IgD-negative memory B cell (primary cell): ENCODE measurements around the gene RASGRP3. TPM values are rescaled to one million over a fixed set of nuclear protein-coding genes. Genes with fewer than 3 reads are reported as not detected.

ENCODE experiments used
- H3K27ac Mint-ChIP-seq, 3 donors: one replicate each; pipeline ENCODE4 v1.8.0; 2020 to 2022; ENCODE audit warnings: mild to moderate bottlenecking in 3 of 3, mixed read lengths in 3 of 3, moderate library complexity in 1 of 3
- H3K27me3 Mint-ChIP-seq: one replicate; pipeline ENCODE4 v1.8.0; 2021; ENCODE audit warnings: mixed read lengths
- H3K36me3 Mint-ChIP-seq: one replicate; pipeline ENCODE4 v1.8.0; 2020; ENCODE audit warnings: mild to moderate bottlenecking, mixed read lengths
- H3K4me1 Mint-ChIP-seq, 3 donors: one replicate each; pipeline ENCODE4 v1.8.0; 2020 to 2022; ENCODE audit warnings: mixed read lengths in 3 of 3, mild to moderate bottlenecking in 1 of 3
- H3K4me3 Mint-ChIP-seq, 4 donors: one replicate each; pipeline ENCODE4 v1.8.0; 2020 to 2022; ENCODE audit warnings: mild to moderate bottlenecking in 4 of 4, mixed read lengths in 4 of 4, moderate library complexity in 3 of 4
- H3K9me3 Mint-ChIP-seq, 3 donors: one replicate each; pipeline ENCODE4 v1.8.0; 2020 to 2021; ENCODE audit warnings: mixed read lengths in 3 of 3, mild to moderate bottlenecking in 1 of 3
- polyA plus RNA-seq: library from polyadenylated mRNA; unstranded; fragments of 300-500 nt; fragmentation: Illumina TruSeq; gene quantifications from one replicate; pipeline ENCODE4 v1.2.3, GENCODE V29; 2021

Gene RASGRP3
- polyA plus RNA-seq, 1 donor from 2014 or later: 82.4 TPM

- Mint-ChIP-seq H3K36me3 (peaks cover 6% of the 10 kb centered on the region), H3K4me3 (no peak overlapping the region), H3K4me1 (peaks cover 11 to 13% (median 12%) of the 10 kb centered on the region in 3 donors), H3K27ac (peak overlapping the region in 1 of 3 donors; percentile 18), H3K27me3 (no peaks in the 10 kb centered on the region), H3K9me3 (no peaks in the 10 kb centered on the region)
Observed at GRCh38 chr2:33583194-33583938, 106.9 kb downstream of the RASGRP3 start.

DNA sequence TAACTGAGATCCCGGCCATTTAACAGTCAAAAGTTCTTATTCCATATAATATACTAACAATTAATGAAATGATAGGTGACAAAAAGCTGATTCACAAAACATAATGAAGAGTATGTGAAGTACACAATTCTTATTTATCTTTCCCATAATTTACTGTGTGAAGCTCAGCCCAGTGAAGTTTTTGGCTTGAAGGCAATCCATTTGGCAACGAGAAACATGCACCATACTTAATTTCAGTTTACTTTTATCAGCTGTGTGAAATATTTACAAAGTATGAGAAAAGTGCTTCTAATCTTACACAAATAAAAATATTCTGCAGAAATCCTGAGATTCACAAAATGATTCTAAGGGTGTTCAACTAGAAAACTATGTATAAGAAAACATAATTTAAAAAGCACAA is 110.3 kb downstream of the RASGRP3 start:
- Mint-ChIP-seq H3K36me3 (peaks cover 6% of the 10 kb centered on the region), H3K4me3 (no peak overlapping the region), H3K4me1 (peaks cover 7 to 11% (median 8%) of the 10 kb centered on the region in 3 donors), H3K27me3 (no peaks in the 10 kb centered on the region), H3K9me3 (no peaks in the 10 kb centered on the region), H3K27ac (peak overlapping the region in 1 of 3 donors; percentile 46)

GRCh38 chr2:33588232-33588631 is 111.8 kb downstream of the RASGRP3 start:
- Mint-ChIP-seq H3K27ac (no peak overlapping the region), H3K9me3 (no peaks in the 10 kb centered on the region), H3K27me3 (no peaks in the 10 kb centered on the region), H3K4me3 (no peak overlapping the region), H3K4me1 (peaks cover 1 to 9% (median 3%) of the 10 kb centered on the region in 3 donors), H3K36me3 (peaks cover 6% of the 10 kb centered on the region)

GRCh38 chr2:33589444-33589843 is 113.0 kb downstream of the RASGRP3 start:
- Mint-ChIP-seq H3K9me3 (no peaks in the 10 kb centered on the region), H3K27ac (no peak overlapping the region), H3K36me3 (peaks cover 7% of the 10 kb centered on the region), H3K27me3 (no peaks in the 10 kb centered on the region), H3K4me1 (peaks cover 3 to 6% (median 5%) of the 10 kb centered on the region in 3 donors), H3K4me3 (no peak overlapping the region)

- peak overlapping the region in 1 of 4 donors; percentile 17 for H3K4me3 Mint-ChIP-seq
- no peaks in the 10 kb centered on the region for H3K27me3 Mint-ChIP-seq
- H3K36me3 Mint-ChIP-seq: peaks cover 9% of the 10 kb centered on the region
- peak overlapping the region in 1 of 3 donors; percentile 7 for H3K27ac Mint-ChIP-seq
- H3K9me3 Mint-ChIP-seq: no peaks in the 10 kb centered on the region
- H3K4me1 Mint-ChIP-seq: peaks cover 25 to 35% (median 28%) of the 10 kb centered on the region in 3 donors
Observed at GRCh38 chr2:33595385-33595784, 118.9 kb downstream of the RASGRP3 start.

- H3K9me3 Mint-ChIP-seq: no peaks in the 10 kb centered on the region
- H3K27ac Mint-ChIP-seq: peak overlapping the region in 2 of 3 donors; percentile 73 to 85
- H3K27me3 Mint-ChIP-seq: no peaks in the 10 kb centered on the region
- peak overlapping the region in 2 of 4 donors; percentile 91 to 100 for H3K4me3 Mint-ChIP-seq
- peaks cover 25 to 35% (median 28%) of the 10 kb centered on the region in 3 donors for H3K4me1 Mint-ChIP-seq
- H3K36me3 Mint-ChIP-seq: peaks cover 9% of the 10 kb centered on the region
Observed at GRCh38 chr2:33597026-33597425, 120.6 kb downstream of the RASGRP3 start.

- H3K4me1 Mint-ChIP-seq: peaks cover 19 to 35% (median 25%) of the 10 kb centered on the region in 3 donors
- no peaks in the 10 kb centered on the region for H3K27me3 Mint-ChIP-seq
- H3K27ac Mint-ChIP-seq: peak overlapping the region; percentile 85 to 99 (median 95)
Observed at GRCh38 chr2:33598561-33599174, 122.2 kb downstream of the RASGRP3 start.

GRCh38 chr2:33599175-33599942 is 122.9 kb downstream of the RASGRP3 start, which contains the start of gene FAM98A:
FAM98A (minus strand) TSS chr2:33599299; CDS start chr2:33599221, 78 bp downstream.
- no peaks in the 10 kb centered on the region for H3K27me3 Mint-ChIP-seq
- peaks cover 19 to 31% (median 23%) of the 10 kb centered on the region in 3 donors for H3K4me1 Mint-ChIP-seq
- H3K27ac Mint-ChIP-seq: peak within 1 kb of the TSS; percentile 85 to 99 (median 95)
- H3K9me3 Mint-ChIP-seq: no peaks in the 10 kb centered on the region
- H3K4me3 Mint-ChIP-seq: peak within 1 kb of the TSS; percentile 91 to 100 (median 97)
- peaks cover 7% of the 10 kb centered on the region for H3K36me3 Mint-ChIP-seq

More at GRCh38 chr2:33598561-33599174, 122.2 kb downstream of the RASGRP3 start:
- H3K4me3 Mint-ChIP-seq: peak overlapping the region; percentile 91 to 100 (median 97)
- H3K36me3 Mint-ChIP-seq: peaks cover 9% of the 10 kb centered on the region
- no peaks in the 10 kb centered on the region for H3K9me3 Mint-ChIP-seq

DNA sequence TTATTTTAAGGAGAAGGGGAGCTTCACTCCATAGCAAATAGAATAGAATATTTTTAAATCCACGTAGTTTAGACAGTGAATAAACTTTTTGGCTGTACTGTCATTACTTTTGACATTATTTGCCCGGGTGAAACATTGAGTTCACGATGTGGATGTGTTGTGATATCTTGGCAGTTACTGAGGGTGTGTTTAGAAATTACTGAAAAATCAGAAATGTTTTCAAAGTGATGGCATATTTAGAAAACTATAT is 123.4 kb downstream of the RASGRP3 start:
- H3K36me3 Mint-ChIP-seq: peaks cover 5% of the 10 kb centered on the region
- H3K27ac Mint-ChIP-seq: peak overlapping the region; percentile 85 to 99 (median 95)
- H3K4me3 Mint-ChIP-seq: peak overlapping the region; percentile 91 to 100 (median 97)
- H3K27me3 Mint-ChIP-seq: no peaks in the 10 kb centered on the region
- no peaks in the 10 kb centered on the region for H3K9me3 Mint-ChIP-seq
- H3K4me1 Mint-ChIP-seq: peaks cover 18 to 31% (median 19%) of the 10 kb centered on the region in 3 donors

GRCh38 chr2:33602201-33602830 is 125.9 kb downstream of the RASGRP3 start:
- Mint-ChIP-seq H3K4me1 (peaks cover 10 to 21% (median 13%) of the 10 kb centered on the region in 3 donors), H3K4me3 (peak overlapping the region in 1 of 4 donors; percentile 41), H3K36me3 (peaks cover 2% of the 10 kb centered on the region), H3K27ac (no peak overlapping the region), H3K27me3 (no peaks in the 10 kb centered on the region), H3K9me3 (no peaks in the 10 kb centered on the region)

- H3K9me3 Mint-ChIP-seq: no peaks in the 10 kb centered on the region
- H3K27ac Mint-ChIP-seq: no peak overlapping the region
- H3K36me3 Mint-ChIP-seq: no peaks in the 10 kb centered on the region
- peaks cover 4 to 10% (median 7%) of the 10 kb centered on the region in 3 donors for H3K4me1 Mint-ChIP-seq
- H3K27me3 Mint-ChIP-seq: no peaks in the 10 kb centered on the region
- H3K4me3 Mint-ChIP-seq: peak overlapping the region in 1 of 4 donors; percentile 8
Observed at GRCh38 chr2:33603416-33603815, 127.0 kb downstream of the RASGRP3 start.

- Mint-ChIP-seq H3K27me3 (no peaks in the 10 kb centered on the region), H3K27ac (no peak overlapping the region), H3K4me3 (peak overlapping the region in 1 of 4 donors; percentile 56), H3K9me3 (no peaks in the 10 kb centered on the region), H3K36me3 (no peaks in the 10 kb centered on the region), H3K4me1 (no peaks in the 10 kb centered on the region)
Observed at GRCh38 chr2:33605056-33605455, 128.6 kb downstream of the RASGRP3 start.

- Mint-ChIP-seq H3K27me3 (no peaks in the 10 kb centered on the region), H3K9me3 (no peaks in the 10 kb centered on the region), H3K27ac (no peak overlapping the region), H3K4me1 (no peaks in the 10 kb centered on the region), H3K36me3 (no peaks in the 10 kb centered on the region), H3K4me3 (no peak overlapping the region)
Observed at GRCh38 chr2:33606100-33606499, 129.7 kb downstream of the RASGRP3 start.

DNA sequence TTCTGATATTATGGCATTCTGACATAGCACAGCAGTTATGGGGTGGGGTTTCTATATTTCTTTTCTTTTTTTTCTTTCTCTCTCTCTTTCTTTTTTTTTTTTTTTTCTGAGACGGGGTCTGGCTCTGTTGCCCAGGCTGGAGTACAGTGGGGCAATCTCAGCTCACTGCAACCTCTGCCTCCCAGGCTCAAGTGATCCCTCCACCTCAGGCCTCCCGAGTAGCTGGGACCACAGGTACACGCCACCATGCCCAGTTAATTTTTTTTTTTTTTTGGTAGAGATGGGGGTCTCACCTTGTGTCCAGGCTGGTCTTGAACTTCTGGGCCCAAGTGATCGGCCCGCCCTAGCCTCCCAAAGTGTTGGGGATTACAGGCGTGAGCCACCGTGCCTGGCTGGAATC is 130.2 kb downstream of the RASGRP3 start:
- Mint-ChIP-seq H3K36me3 (no peaks in the 10 kb centered on the region), H3K27ac (no peak overlapping the region), H3K9me3 (no peaks in the 10 kb centered on the region), H3K4me3 (no peak overlapping the region), H3K4me1 (no peaks in the 10 kb centered on the region), H3K27me3 (no peaks in the 10 kb centered on the region)
